K562 (cell line): Measurements from ENCODE around the gene KCNMB2. TPM values are rescaled to one million over a fixed set of nuclear protein-coding genes. Genes with fewer than 3 reads are reported as not detected.
A peak's percentile ranks its signal among the peaks of the same experiment; 100 is the strongest.

Source experiments
- ATAC-seq: fragments of 200-7000 bp; cut with Tn5 transposase; 3 replicates; pipeline ENCODE4 v1.9.1; 2020; ENCODE audit warnings: moderate library complexity
- BruUV-seq: library from RNA; stranded (reverse); fragments of 400-500 nt; replicated peaks from 2 replicates; lab custom pipeline; 2021; lab: Mats Ljungman, UMichigan
- CTCF ChIA-PET: fragments of 300-600 bp; formaldehyde crosslinking; extraction: SDS; loops from one replicate; lab custom pipeline; 2021; ENCODE audit warnings: low intra/inter-chr PET ratio; lab: Yijun Ruan, JAX
- POLR2A ChIA-PET: fragments of 300-600, 350-650 bp; sonication (Branson Sonifier 250); formaldehyde crosslinking; extraction: SDS; loops from one replicate; lab custom pipeline; 2021; ENCODE audit warnings: antibody characterized with exemption, inconsistent platforms; lab: Yijun Ruan, JAX
- DNase-seq, 4 experiments: peaks; one replicate each; pipeline versions ENCODE4 v3.0.0 to v3.0.0-alpha.2; 2011 to 2018; ENCODE audit warnings: low spot score in 3 of 4, mixed read lengths in 3 of 4; ENCODE audit errors: extremely low read depth in 1 of 4
- FAIRE-seq: peaks from 2 replicates; lab custom pipeline; 2011; peaks lifted over from hg19 to GRCh38; lab: Jason Lieb, UNC
- H2AFZ ChIP-seq: 2 replicates; pipeline ENCODE4 v1.6.0; 2011; ENCODE audit warnings: low read depth, low read length, control low read depth, inconsistent platforms
- H3K27ac ChIP-seq: fragments of 200-600 bp; 3 replicates; pipeline ENCODE4 v1.8.0; 2011; ENCODE audit warnings: low read depth, mild to moderate bottlenecking, control low read depth, inconsistent platforms, low read length, moderate library complexity, mixed read lengths; ENCODE audit errors: extremely low read depth
- H3K27me3 ChIP-seq, 2 experiments: fragments of 300-600 bp in 1 of 2; 2 replicates in 1 of 2; 3 replicates in 1 of 2; pipeline versions ENCODE4 v1.6.0 to v1.8.0; 2011; ENCODE audit warnings: inconsistent platforms in 2 of 2, low read length in 2 of 2, mild to moderate bottlenecking in 1 of 2, mixed read lengths in 1 of 2, moderate library complexity in 1 of 2; ENCODE audit not compliant: control insufficient read depth in 2 of 2, insufficient read depth in 2 of 2
- H3K36me3 ChIP-seq: fragments of 300-600 bp; 3 replicates; pipeline ENCODE4 v1.8.0; 2011; ENCODE audit warnings: mild to moderate bottlenecking, low read length, inconsistent platforms; ENCODE audit not compliant: control insufficient read depth, insufficient read depth
- H3K4me1 ChIP-seq, 2 experiments: fragments of 200-600 bp in 1 of 2; replicated peaks in 1 of 2; 2 replicates in 1 of 2; 3 replicates in 1 of 2; pipeline versions ENCODE4 v1.5.1 to v1.8.0; 2011; ENCODE audit warnings: inconsistent platforms in 2 of 2, low read length in 2 of 2, mild to moderate bottlenecking in 1 of 2, mixed read lengths in 1 of 2, moderate library complexity in 1 of 2; ENCODE audit not compliant: control insufficient read depth in 2 of 2, insufficient read depth in 2 of 2
- H3K4me2 ChIP-seq: 2 replicates; pipeline ENCODE4 v1.6.1; 2011; ENCODE audit warnings: low read length, control low read depth, inconsistent platforms, mixed read lengths; ENCODE audit not compliant: insufficient read depth
- H3K4me3 ChIP-seq: fragments of 200-600 bp; sonication (generic), shearing (Covaris generic); 2 replicates; pipeline ENCODE4 v1.5.1; 2016; ENCODE audit warnings: control low read depth, inconsistent platforms
- H3K79me2 ChIP-seq: fragments of 200-600 bp; 3 replicates; pipeline ENCODE4 v1.8.0; 2011; ENCODE audit warnings: low read length, inconsistent platforms; ENCODE audit not compliant: control insufficient read depth, insufficient read depth
- H3K9ac ChIP-seq, 2 experiments: 2 replicates each; pipeline versions ENCODE4 v1.6.0 to v1.6.1; 2011; ENCODE audit warnings: low read depth in 2 of 2, low read length in 2 of 2, control low read depth in 1 of 2, inconsistent platforms in 1 of 2, mild to moderate bottlenecking in 1 of 2, mixed read lengths in 1 of 2; ENCODE audit not compliant: insufficient read depth in 1 of 2
- H3K9me1 ChIP-seq: one replicate; pipeline ENCODE4 v1.6.0; 2011; ENCODE audit warnings: inconsistent platforms, mild to moderate bottlenecking, low read length, moderate library complexity; ENCODE audit not compliant: control insufficient read depth, insufficient read depth
- H3K9me3 ChIP-seq: replicated peaks from 2 replicates; pipeline ENCODE4 v1.5.1; 2011; ENCODE audit warnings: low read depth, low read length, inconsistent platforms; ENCODE audit not compliant: control insufficient read depth, insufficient read depth
- H4K20me1 ChIP-seq: replicated peaks from 2 replicates; pipeline ENCODE4 v1.6.1; 2011; ENCODE audit warnings: low read length, inconsistent platforms, mixed read lengths; ENCODE audit not compliant: control insufficient read depth, insufficient read depth
- CEBPB ChIP-seq: fragments of 450-650 bp; IDR thresholded peaks from 2 replicates; pipeline ENCODE4 v1.6.1; 2016; ENCODE audit warnings: missing genetic modification characterization, missing compliant biosample characterization
- CEBPG ChIP-seq, 3 experiments: fragments of 200-800 bp in 1 of 3; sonication (Bioruptor generic) in 1 of 3; sonication (generic) in 1 of 3; formaldehyde crosslinking in 1 of 3; IDR thresholded peaks in 2 of 3; conservative IDR thresholded peaks in 1 of 3; 2 replicates each; pipeline versions ENCODE4 v1.6.1 to v1.8.0; 2016 to 2022; ENCODE audit warnings: missing compliant biosample characterization in 2 of 3, missing genetic modification characterization in 2 of 3, mild to moderate bottlenecking in 1 of 3, missing genetic modification reagents in 1 of 3
- SREBF2 ChIP-seq: sonication (generic); formaldehyde crosslinking; IDR thresholded peaks from 2 replicates; pipeline ENCODE4 v1.4.0; 2020; ENCODE audit warnings: mild to moderate bottlenecking, missing genetic modification reagents
- ZNF561 ChIP-seq: fragments of 450-650 bp; formaldehyde crosslinking; conservative IDR thresholded peaks from 2 replicates; pipeline ENCODE4 v1.4.0; 2020; ENCODE audit warnings: mild to moderate bottlenecking, moderate library complexity
- ZNF639 ChIP-seq, 2 experiments: fragments of 200-800 bp in 1 of 2; sonication (Bioruptor generic) in 1 of 2; sonication (generic) in 1 of 2; formaldehyde crosslinking in 1 of 2; IDR thresholded peaks in 1 of 2; conservative IDR thresholded peaks in 1 of 2; 2 replicates each; pipeline versions ENCODE4 v1.5.0 to v1.6.1; 2016 to 2020; ENCODE audit warnings: missing compliant biosample characterization in 1 of 2, missing genetic modification characterization in 1 of 2, missing genetic modification reagents in 1 of 2
- WGBS: fragments of 100-300 bp; shearing (Covaris generic); methylation state at CpG from one replicate; pipeline ENCODE4 v1.1.6; 2016; ENCODE audit warnings: low coverage, mixed read lengths; ENCODE audit not compliant: insufficient coverage; ENCODE audit errors: missing lambda C conversion rate; 5-methylcytosine and 5-hydroxymethylcytosine counted together
- in situ Hi-C: fragments of 300-500 bp; cut with MboI; formaldehyde crosslinking; loops from 4 replicates; pipeline ENCODE4 v1.15.0; 2018; ENCODE audit warnings: inconsistent platforms, mixed read lengths
- intact Hi-C: fragments of 100-400 bp; cut with micrococcal nuclease; formaldehyde crosslinking; loops from 2 replicates; pipeline ENCODE4 v1.14.2; 2022
- polyA plus RNA-seq, 8 experiments: library from polyadenylated mRNA; depleted of rRNA in 4 of 8; stranded (reverse) in 5 of 8; unstranded in 3 of 8; fragments of >200 nt; fragmentation: Nextera tagmentation in 2 of 8; fragmentation: Illumina TruSeq in 1 of 8; extraction: Ambion mirVana in 2 of 8; extraction: Trizol in 1 of 8; gene quantifications; 2 replicates each; pipeline versions ENCODE4 v1.2.1 to v1.2.3, GENCODE V29; 2011 to 2014; ENCODE audit warnings: inconsistent platforms in 1 of 8, missing spikeins in 1 of 8
- total RNA-seq, 7 experiments: library from RNA; depleted of rRNA in 6 of 7; stranded (reverse); fragments of >200 nt in 6 of 7; fragmentation: Illumina TruSeq in 2 of 7; extraction: Trizol in 2 of 7; gene quantifications; 2 replicates each; pipeline versions ENCODE4 v1.2.1 to v1.2.3, GENCODE V29; 2011 to 2021; ENCODE audit warnings: low replicate concordance in 1 of 7

KCNMB2 gene
- total and polyA plus RNA-seq, 9 of the 15 experiments (the other 6 are each of a cell fraction or from before 2014, with no cell fraction given): 0.04 to 0.15 TPM; not detected in 7

GRCh38 chr3:178629430-178630178, 93.4 kb downstream of the KCNMB2 start:
- Histone ChIP-seq H2AFZ (no peak overlapping the region), H3K27me3 (no peaks in the 10 kb centered on the region), H3K4me2 (no peak overlapping the region), H4K20me1 (no peaks in the 10 kb centered on the region), H3K79me2 (no peaks in the 10 kb centered on the region), H3K4me3 (no peak overlapping the region), H3K9me3 (no peaks in the 10 kb centered on the region), H3K36me3 (no peaks in the 10 kb centered on the region)
- 6% methylated on average over 2 of the region's 2 CpGs for WGBS
- in situ Hi-C loops: no loop called here
- TF ChIP-seq CEBPB (tag): 0 out of 2 replicates have a peak, but pooled peaks have one; percentile 22
- no peak for TF ChIP-seq ZNF639 (CRISPR knock-in tag; conservative IDR thresholded peaks at IDR 0.05 in 1 of 2, IDR thresholded peaks at IDR 0.05 in 1 of 2)
- TF ChIP-seq SREBF2: no peak
- no peak for TF ChIP-seq CEBPG (CRISPR knock-in tag; IDR thresholded peaks at IDR 0.05)
- peak in 1 of 2 experiments; percentile 59; a peak in 2 of 4 replicates for TF ChIP-seq CEBPG (tag; conservative IDR thresholded peaks at IDR 0.05 in 1 of 2, IDR thresholded peaks at IDR 0.05 in 1 of 2)
- no peak for TF ChIP-seq ZNF561 (CRISPR knock-in tag)
- TF ChIP-seq, all 486 proteins: peak for 2
- intact Hi-C loops: no loop called here
- Histone ChIP-seq H3K4me1 (no peaks in the 10 kb centered on the region), H3K9ac (no peak overlapping the region), H3K27ac (no peak overlapping the region), H3K9me1 (no peaks in the 10 kb centered on the region)
- DNase-seq: no peak
- no peak for ATAC-seq
- CTCF ChIA-PET: no interaction called here
- no TSS peak for BruUV-seq
- no peak for FAIRE-seq
- POLR2A ChIA-PET: interaction anchor here (1.0 kb wide), 1 partner anchor 8 kb away, joined by 4 read pairs; no protein-coding TSS in a partner anchor
